Ovary (tissue), 3 donors: ENCODE results near the gene AMBP.

ENCODE experiments used
- EP300 ChIP-seq: sonication (generic); formaldehyde crosslinking; IDR thresholded peaks from one replicate; pipeline ENCODE4 v1.6.1; 2017; ENCODE audit warnings: antibody characterized with exemption
- POLR2A ChIP-seq: fragments of 450-650 bp; IDR thresholded peaks from one replicate; pipeline ENCODE4 v1.6.1; 2017; ENCODE audit warnings: antibody characterized with exemption, mild to moderate bottlenecking, moderate library complexity
- TF ChIP-seq, protein P1 (sequence below), 3 donors: fragments of 450-650 bp in 2 of 3; fragments of 200-600 bp in 1 of 3; IDR thresholded peaks; one replicate each; pipeline versions ENCODE4 v1.5.1 to v1.8.0; 2016 to 2022; ENCODE audit warnings: antibody characterized with exemption in 3 of 3, mild to moderate bottlenecking in 1 of 3
- donor health status: DM: no; HTN: no; CAD: no.

DNA sequence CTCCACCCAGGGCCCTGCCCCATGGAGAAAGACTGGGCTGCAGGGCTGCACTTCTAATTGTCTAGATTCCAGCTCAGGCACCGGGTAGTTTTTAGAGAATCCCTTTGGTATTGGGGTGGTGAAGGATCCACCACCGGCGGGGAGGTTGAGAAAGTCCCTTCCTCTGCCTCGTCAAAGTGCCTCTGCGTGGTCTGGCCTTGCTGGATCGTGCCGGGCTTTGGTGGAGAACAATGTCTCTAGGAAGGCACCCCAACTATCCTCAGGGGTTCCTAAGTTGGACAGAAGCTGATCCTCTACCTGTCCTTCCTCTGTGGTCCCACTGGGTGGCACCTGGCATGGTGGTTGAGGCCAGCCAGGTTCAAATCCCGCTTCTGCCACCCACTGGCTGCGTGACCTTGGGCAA lies 7.3 kb upstream of the AMBP start:
- TF ChIP-seq EP300 (no peak), POLR2A (no peak)
- TF ChIP-seq, protein P1, sequence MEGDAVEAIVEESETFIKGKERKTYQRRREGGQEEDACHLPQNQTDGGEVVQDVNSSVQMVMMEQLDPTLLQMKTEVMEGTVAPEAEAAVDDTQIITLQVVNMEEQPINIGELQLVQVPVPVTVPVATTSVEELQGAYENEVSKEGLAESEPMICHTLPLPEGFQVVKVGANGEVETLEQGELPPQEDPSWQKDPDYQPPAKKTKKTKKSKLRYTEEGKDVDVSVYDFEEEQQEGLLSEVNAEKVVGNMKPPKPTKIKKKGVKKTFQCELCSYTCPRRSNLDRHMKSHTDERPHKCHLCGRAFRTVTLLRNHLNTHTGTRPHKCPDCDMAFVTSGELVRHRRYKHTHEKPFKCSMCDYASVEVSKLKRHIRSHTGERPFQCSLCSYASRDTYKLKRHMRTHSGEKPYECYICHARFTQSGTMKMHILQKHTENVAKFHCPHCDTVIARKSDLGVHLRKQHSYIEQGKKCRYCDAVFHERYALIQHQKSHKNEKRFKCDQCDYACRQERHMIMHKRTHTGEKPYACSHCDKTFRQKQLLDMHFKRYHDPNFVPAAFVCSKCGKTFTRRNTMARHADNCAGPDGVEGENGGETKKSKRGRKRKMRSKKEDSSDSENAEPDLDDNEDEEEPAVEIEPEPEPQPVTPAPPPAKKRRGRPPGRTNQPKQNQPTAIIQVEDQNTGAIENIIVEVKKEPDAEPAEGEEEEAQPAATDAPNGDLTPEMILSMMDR (IDR thresholded peaks at IDR 0.05): no peak
